ENCODE results near the gene NUMBL. TPM values are rescaled to one million over a fixed set of nuclear protein-coding genes. Genes with fewer than 3 reads are reported as not detected.

NUMBL gene
- polyA plus RNA-seq, 6 donors from 2014 or later = 0.27 to 2.6 (median 1.5) TPM; not detected in 1

DNA sequence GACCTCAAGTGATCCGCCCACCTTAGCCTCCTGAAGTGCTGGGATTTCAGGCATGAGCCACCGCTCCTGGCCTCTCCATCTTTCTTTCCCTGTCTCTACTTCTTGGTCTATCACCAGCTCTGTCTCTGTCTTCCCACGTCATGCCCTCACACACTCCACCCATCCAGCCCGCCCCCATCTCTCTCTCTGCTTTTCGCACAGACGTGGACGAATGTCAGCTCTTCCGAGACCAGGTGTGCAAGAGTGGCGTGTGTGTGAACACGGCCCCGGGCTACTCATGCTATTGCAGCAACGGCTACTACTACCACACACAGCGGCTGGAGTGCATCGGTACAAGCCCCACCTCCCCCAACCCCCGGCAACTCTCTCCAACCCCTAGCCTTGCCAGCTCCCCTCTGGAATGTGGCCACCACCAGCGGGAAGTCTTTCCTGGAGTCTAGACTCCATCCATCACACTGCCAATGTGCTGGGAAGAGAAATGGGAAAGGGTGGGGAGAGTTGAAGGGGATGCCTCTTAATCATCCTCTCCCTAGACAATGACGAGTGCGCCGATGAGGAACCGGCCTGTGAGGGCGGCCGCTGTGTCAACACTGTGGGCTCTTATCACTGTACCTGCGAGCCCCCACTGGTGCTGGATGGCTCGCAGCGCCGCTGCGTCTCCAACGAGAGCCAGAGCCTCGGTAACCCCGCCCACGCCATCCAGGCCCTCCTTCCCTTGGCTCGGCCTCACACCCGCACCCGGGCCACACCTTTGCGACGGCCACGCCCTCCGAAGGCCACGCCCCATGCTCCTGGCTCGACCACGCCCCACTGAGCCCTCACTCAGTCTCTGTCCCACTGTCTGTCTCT lies 66.8 kb downstream of the NUMBL start:
- Mint-ChIP-seq H3K36me3 (peaks cover 21 to 38% of the 10 kb centered on the region in 2 donors), H3K4me1 (peaks cover 11 to 23% (median 13%) of the 10 kb centered on the region in 3 donors), H3K4me3 (no peak overlapping the region), H3K9me3 (peaks cover 0 to 1% (median 0%) of the 10 kb centered on the region in 7 donors), H3K27me3 (no peaks in the 10 kb centered on the region), H3K27ac (peak overlapping the region in 1 of 6 donors; percentile 64)
- DNase-seq (no peak), ATAC-seq (ENCODE audit: low read depth in 2 of 2) (no peak)

DNA sequence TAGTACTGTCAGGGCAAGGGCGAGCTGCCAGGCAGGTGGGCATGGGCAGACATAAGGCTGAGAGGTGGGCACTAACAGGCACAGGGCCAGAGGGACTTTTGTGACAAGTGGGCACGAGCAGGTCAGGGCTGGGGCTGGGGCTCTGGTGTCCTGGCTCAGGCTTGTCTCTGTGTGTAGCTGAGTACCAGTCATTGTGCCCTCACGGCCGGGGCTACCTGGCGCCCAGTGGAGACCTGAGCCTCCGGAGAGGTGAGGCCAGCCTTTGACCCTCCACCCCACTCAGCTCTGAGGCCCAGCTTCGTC lies 67.7 kb downstream of the NUMBL start:
- H3K4me1 Mint-ChIP-seq = peaks cover 11 to 23% (median 13%) of the 10 kb centered on the region in 3 donors
- H3K4me3 Mint-ChIP-seq = no peak overlapping the region
- peak overlapping the region in 2 of 6 donors; percentile 14 to 47 for H3K27ac Mint-ChIP-seq
- peaks cover 21 to 38% of the 10 kb centered on the region in 2 donors for H3K36me3 Mint-ChIP-seq
- peaks cover 0 to 1% (median 0%) of the 10 kb centered on the region in 7 donors for H3K9me3 Mint-ChIP-seq
- ATAC-seq (ENCODE audit: low read depth in 2 of 2) = no peak
- H3K27me3 Mint-ChIP-seq = no peaks in the 10 kb centered on the region
- DNase-seq = no peak

GRCh38 chr19:40621966-40622772 lies 68.3 kb downstream of the NUMBL start:
- Mint-ChIP-seq H3K27ac (peak overlapping the region in 2 of 6 donors; percentile 14 to 47), H3K36me3 (peaks cover 21 to 38% of the 10 kb centered on the region in 2 donors), H3K4me1 (peaks cover 11 to 23% (median 13%) of the 10 kb centered on the region in 3 donors), H3K4me3 (no peak overlapping the region), H3K9me3 (peaks cover 0 to 1% (median 0%) of the 10 kb centered on the region in 7 donors), H3K27me3 (no peaks in the 10 kb centered on the region)
- DNase-seq (no peak), ATAC-seq (ENCODE audit: low read depth in 2 of 2) (no peak)

DNA sequence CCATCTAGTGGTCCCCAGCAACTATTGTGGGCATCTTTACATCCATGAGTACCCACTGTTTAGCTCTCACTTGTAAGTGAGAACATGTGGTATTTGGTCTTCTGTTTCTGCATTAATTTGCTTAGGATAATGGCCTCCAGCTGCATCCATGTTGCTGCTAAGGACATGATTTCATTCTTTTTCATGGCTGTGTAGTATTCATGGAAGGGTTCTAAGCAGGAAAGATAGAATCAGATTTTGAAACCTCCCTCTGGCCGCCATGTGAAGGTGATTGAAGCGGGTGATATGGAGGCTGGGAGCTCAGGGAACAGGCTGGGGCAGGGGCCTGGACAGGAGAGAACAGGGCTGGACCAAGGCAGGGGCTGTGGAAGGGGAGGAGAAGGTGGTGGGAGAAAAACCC lies 69.2 kb downstream of the NUMBL start:
- Mint-ChIP-seq H3K27me3 (no peaks in the 10 kb centered on the region), H3K36me3 (peaks cover 19 to 34% of the 10 kb centered on the region in 2 donors), H3K4me1 (peaks cover 11 to 20% (median 11%) of the 10 kb centered on the region in 3 donors), H3K4me3 (no peak overlapping the region), H3K9me3 (peaks cover 0 to 1% (median 0%) of the 10 kb centered on the region in 7 donors), H3K27ac (no peak overlapping the region)
- DNase-seq = no peak
- no peak for ATAC-seq (ENCODE audit: low read depth in 2 of 2)

GRCh38 chr19:40620161-40620485 lies 70.3 kb downstream of the NUMBL start:
- DNase-seq (no peak), ATAC-seq (ENCODE audit: low read depth in 2 of 2) (no peak)
- H3K4me1 Mint-ChIP-seq = peaks cover 3 to 17% (median 10%) of the 10 kb centered on the region in 3 donors
- H3K4me3 Mint-ChIP-seq = peak overlapping the region in 1 of 8 donors; percentile 56
- H3K27me3 Mint-ChIP-seq = no peaks in the 10 kb centered on the region
- peak overlapping the region in 1 of 6 donors; percentile 10 for H3K27ac Mint-ChIP-seq
- peaks cover 13 to 30% of the 10 kb centered on the region in 2 donors for H3K36me3 Mint-ChIP-seq
- H3K9me3 Mint-ChIP-seq = no peaks in the 10 kb centered on the region

- Mint-ChIP-seq H3K36me3 (peaks cover 9 to 30% of the 10 kb centered on the region in 2 donors), H3K9me3 (no peaks in the 10 kb centered on the region), H3K27ac (peak overlapping the region in 4 of 6 donors; percentile 10 to 90 (median 57)), H3K4me1 (peaks cover 8 to 23% (median 16%) of the 10 kb centered on the region in 3 donors), H3K4me3 (peak overlapping the region in 1 of 8 donors; percentile 56), H3K27me3 (no peaks in the 10 kb centered on the region)
- ATAC-seq (ENCODE audit: low read depth in 2 of 2) (no peak), DNase-seq (no peak)
These were observed 70.9 kb downstream of the NUMBL start for GRCh38 chr19:40619333-40620160.

- no peak for ATAC-seq (ENCODE audit: low read depth in 2 of 2)
These were observed 72.5 kb downstream of the NUMBL start for GRCh38 chr19:40617961-40618360.

GRCh38 chr19:40616941-40617340 lies 73.5 kb downstream of the NUMBL start:
- H3K4me3 Mint-ChIP-seq = no peak overlapping the region
- H3K9me3 Mint-ChIP-seq = no peaks in the 10 kb centered on the region
- ATAC-seq (ENCODE audit: low read depth in 2 of 2) = no peak
- DNase-seq = no peak
- no peak overlapping the region for H3K27ac Mint-ChIP-seq
- H3K27me3 Mint-ChIP-seq = no peaks in the 10 kb centered on the region
- H3K36me3 Mint-ChIP-seq = peaks cover 9 to 19% of the 10 kb centered on the region in 2 donors
- peaks cover 29 to 31% (median 30%) of the 10 kb centered on the region in 3 donors for H3K4me1 Mint-ChIP-seq

More at GRCh38 chr19:40617961-40618360, 72.5 kb downstream of the NUMBL start:
- Mint-ChIP-seq H3K27me3 (no peaks in the 10 kb centered on the region), H3K9me3 (no peaks in the 10 kb centered on the region), H3K27ac (peak overlapping the region in 1 of 6 donors; percentile 56), H3K4me3 (no peak overlapping the region), H3K4me1 (peaks cover 20 to 31% (median 30%) of the 10 kb centered on the region in 3 donors), H3K36me3 (peaks cover 9 to 19% of the 10 kb centered on the region in 2 donors)
- no peak for DNase-seq

DNA sequence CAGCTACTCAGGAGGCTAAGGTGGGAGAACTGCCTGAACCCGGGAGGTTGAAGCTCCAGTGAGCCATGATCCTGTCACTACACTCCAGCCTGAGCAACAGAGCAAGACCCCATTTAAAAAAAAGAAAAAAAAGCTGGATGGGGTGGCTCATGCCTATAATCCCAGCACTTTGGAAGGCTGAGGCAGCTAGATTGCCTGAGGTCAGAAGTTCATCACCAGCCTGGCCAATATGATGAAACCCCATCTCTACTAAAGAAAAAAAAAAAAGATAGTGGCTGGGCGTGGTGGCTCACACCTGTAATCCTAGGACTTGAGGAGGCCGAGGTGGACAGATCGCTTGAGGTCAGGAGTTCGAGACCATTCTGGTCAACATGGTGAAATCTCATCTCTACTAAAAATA lies 74.3 kb downstream of the NUMBL start:
- DNase-seq = no peak
- ATAC-seq (ENCODE audit: low read depth in 2 of 2) = no peak
- Mint-ChIP-seq H3K4me3 (no peak overlapping the region), H3K27ac (no peak overlapping the region), H3K36me3 (peaks cover 9 to 13% of the 10 kb centered on the region in 2 donors), H3K9me3 (no peaks in the 10 kb centered on the region), H3K4me1 (peaks cover 27 to 34% (median 33%) of the 10 kb centered on the region in 3 donors), H3K27me3 (no peaks in the 10 kb centered on the region)

Other genes starting within 250 kb of the NUMBL start
- gene SERTAD3, start 246.3 kb downstream of the NUMBL start, polyA plus RNA-seq (ENCODE audit: low read depth in 6 of 6) = 10 to 100 TPM in 5 of 6 donors, 1 to 10 TPM in 1; 9.8 to 17.6 (median 13.3) TPM
- gene BLVRB, start 224.9 kb downstream of the NUMBL start, polyA plus RNA-seq (ENCODE audit: low read depth in 6 of 6) = 10 to 100 TPM in 5 of 6 donors, 1 to 10 TPM in 1; 5.3 to 35.3 (median 24.5) TPM
- gene SPTBN4, start 223.7 kb downstream of the NUMBL start, polyA plus RNA-seq (ENCODE audit: low read depth in 6 of 6) = not detected
- gene SHKBP1, start 113.8 kb downstream of the NUMBL start, polyA plus RNA-seq (ENCODE audit: low read depth in 6 of 6) = 100 to 1,000 TPM; 125 to 196 (median 152) TPM
- 10 to 100 TPM in 5 of 6 donors, 1 to 10 TPM in 1; 9.6 to 18.1 (median 14.5) TPM for gene LTBP4, start 89.3 kb downstream of the NUMBL start, polyA plus RNA-seq (ENCODE audit: low read depth in 6 of 6)
- 10 to 100 TPM; 13.8 to 26.5 (median 22.2) TPM for gene COQ8B, start 26.2 kb upstream of the NUMBL start, polyA plus RNA-seq (ENCODE audit: low read depth in 6 of 6)
- 10 to 100 TPM in 1 of 6 donors, 1 to 10 TPM in 4, not detected in 1; 4.5 to 13.6 (median 6.0) TPM for gene ITPKC, start 26.5 kb upstream of the NUMBL start, polyA plus RNA-seq (ENCODE audit: low read depth in 6 of 6)
- gene ACTMAP, start 59.8 kb upstream of the NUMBL start, polyA plus RNA-seq (ENCODE audit: low read depth in 6 of 6) = 1 to 10 TPM; 1.9 to 5.6 (median 4.7) TPM
- gene SNRPA, start 60.6 kb upstream of the NUMBL start, polyA plus RNA-seq (ENCODE audit: low read depth in 6 of 6) = 10 to 100 TPM; 48.3 to 88.8 (median 59.8) TPM
- not detected for gene MIA, start 84.9 kb upstream of the NUMBL start, polyA plus RNA-seq (ENCODE audit: low read depth in 6 of 6)
- 100 to 1,000 TPM; 111 to 167 (median 145) TPM for gene RAB4B, start 87.6 kb upstream of the NUMBL start, polyA plus RNA-seq (ENCODE audit: low read depth in 6 of 6)
- gene EGLN2, start 108.5 kb upstream of the NUMBL start, polyA plus RNA-seq (ENCODE audit: low read depth in 6 of 6) = 100 to 1,000 TPM in 4 of 6 donors, 10 to 100 TPM in 2; 66.8 to 184 (median 124) TPM
- gene CYP2A6, start 159.8 kb upstream of the NUMBL start, polyA plus RNA-seq (ENCODE audit: low read depth in 6 of 6) = not detected
- not detected for gene CYP2A7, start 191.6 kb upstream of the NUMBL start, polyA plus RNA-seq (ENCODE audit: low read depth in 6 of 6)